EH (cell line): Measurements from ENCODE around the gene RUNX1.

Experiments
- DNase-seq: peaks from one replicate; pipeline ENCODE4 v3.0.0-alpha.2; 2015; ENCODE audit warnings: low read depth

RUNX1 gene

GRCh38 chr21:35036465-35037383 lies 12.4 kb downstream of the RUNX1 start:
- DNase-seq: no peak

GRCh38 chr21:35035581-35035980 lies 13.5 kb downstream of the RUNX1 start:
- DNase-seq: no peak

- no peak for DNase-seq
Measured at GRCh38 chr21:35035116-35035515, 14.0 kb downstream of the RUNX1 start.

DNA sequence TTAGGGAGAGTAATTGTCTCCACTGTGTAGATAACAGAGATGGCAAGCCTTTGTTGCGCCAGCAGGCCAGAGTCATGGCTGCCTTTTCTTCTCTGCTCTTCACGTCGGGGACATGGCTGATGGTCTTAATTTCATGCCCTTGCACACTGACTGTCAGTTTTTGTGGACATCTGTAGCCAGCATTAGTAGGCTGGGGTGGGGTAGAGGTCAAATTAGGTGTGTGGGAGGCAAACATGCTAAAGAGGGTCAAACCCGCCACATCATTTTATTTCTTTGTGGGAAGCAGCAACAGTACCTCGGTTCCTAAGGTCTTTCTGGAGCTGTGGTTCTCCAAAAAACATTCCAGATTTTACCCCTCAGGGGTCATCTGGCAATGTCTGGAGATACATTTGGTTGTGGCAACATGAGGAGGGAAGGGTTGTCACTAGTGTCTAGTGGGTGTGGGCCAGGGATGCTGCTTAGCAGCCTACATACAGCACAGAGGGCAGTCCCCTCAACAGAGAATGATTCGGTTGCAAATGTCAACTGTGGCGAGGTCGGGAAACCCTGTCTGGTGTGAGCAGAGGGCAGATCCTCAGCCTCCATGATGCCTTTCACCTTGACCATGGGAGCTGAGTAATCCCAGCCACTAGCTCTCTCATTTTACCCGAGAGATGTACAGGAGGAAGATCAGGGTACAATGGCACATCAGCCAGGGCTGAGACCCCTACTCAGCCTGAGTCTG lies 14.7 kb downstream of the RUNX1 start:
- DNase-seq: no peak

- DNase-seq: no peak
Measured at GRCh38 chr21:35032474-35033263, 16.4 kb downstream of the RUNX1 start.

GRCh38 chr21:35028451-35028978 lies 20.6 kb downstream of the RUNX1 start:
- no peak for DNase-seq

- peak; percentile 49 for DNase-seq
Measured at GRCh38 chr21:35027563-35028450, 21.3 kb downstream of the RUNX1 start.

DNA sequence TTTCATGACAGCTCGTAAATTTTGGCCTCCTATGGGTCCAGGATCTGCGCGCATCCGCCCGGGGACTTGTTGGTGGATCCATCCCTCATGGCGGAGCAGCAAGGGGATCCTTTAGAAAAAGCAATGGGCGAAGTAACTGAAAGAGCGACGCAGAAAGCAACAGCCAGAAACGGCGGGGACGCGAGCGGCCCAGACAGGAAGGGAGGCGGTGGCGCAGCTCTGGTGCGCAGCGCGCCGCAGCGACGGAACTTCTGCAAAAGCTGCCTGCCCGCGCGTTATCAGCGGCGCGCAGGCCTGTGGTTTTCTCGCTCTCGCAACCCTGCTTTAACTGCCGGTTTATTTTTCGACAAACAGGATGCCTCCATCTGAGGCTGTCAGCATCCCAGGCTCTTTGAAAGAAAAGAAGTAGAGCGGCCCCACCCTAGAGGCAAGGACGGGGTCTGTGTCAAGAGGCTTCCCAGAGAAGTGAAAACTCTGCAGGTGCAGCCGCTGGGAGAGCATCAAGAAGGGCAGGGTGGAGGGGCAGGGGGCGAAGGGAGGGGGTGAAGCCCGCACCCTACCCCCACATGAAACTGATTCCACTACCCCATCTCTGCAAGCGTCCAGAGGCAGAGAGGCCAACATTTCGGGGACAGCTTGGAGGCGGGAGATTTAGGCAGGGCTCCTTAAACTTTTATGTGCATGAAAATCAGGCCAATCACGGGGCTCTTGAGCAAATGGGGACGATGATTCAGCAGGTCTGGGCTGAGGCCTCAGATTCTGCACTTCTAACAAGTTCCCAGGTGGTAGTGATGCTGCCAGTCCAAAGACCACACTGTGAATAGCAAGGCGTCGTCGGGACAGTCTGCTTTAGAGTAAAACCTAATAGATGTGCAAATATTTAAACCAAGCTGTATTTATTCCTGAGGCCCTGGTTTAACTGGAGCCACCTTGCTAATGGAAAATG lies 22.2 kb downstream of the RUNX1 start:
- DNase-seq: peak; percentile 40

- no peak for DNase-seq
Measured at GRCh38 chr21:35026153-35026500, 23.0 kb downstream of the RUNX1 start.

DNA sequence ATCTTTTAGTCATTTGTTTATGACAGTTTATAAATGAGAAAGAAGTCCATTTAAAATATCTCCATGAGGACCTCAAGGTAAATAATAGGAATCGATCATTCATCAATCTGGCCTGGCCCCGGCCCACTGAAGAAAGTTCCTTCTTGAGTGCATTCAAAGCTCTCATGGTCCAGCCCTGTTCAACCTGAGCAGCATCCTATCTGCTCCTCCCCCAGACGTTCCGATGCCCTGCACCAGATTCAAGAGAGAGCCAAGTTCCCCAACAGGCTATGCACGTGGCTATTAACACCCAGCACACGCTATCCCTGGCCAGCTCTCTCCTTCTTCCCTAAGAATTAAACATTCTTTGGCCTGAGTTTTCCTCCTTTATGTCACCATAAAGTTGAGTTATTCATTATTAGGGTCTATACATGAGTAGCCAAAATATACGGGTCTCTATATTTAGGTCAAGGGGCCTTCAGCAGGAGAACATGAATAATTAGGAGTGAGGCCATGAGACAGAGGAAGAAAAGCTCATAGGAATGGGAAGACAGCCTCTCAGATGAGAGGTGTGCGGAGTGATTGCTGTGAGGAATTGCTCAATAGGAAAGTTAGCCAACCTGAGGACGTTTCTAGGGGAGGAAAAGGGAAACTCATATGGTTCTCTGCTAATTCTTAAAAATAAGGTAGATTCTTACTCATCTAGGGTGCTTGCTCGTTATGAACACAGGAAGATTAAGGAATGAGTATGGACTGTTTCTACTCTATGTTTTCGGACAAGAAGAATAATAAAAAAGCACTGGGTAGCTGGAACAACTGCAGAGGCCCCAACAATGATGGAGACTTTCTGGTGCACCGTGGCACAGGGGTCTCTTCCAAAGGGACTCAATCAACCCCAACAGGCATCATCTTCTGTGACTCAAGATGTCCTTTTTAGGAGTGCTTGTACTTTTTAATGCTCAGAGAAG lies 23.6 kb downstream of the RUNX1 start:
- DNase-seq: no peak

DNA sequence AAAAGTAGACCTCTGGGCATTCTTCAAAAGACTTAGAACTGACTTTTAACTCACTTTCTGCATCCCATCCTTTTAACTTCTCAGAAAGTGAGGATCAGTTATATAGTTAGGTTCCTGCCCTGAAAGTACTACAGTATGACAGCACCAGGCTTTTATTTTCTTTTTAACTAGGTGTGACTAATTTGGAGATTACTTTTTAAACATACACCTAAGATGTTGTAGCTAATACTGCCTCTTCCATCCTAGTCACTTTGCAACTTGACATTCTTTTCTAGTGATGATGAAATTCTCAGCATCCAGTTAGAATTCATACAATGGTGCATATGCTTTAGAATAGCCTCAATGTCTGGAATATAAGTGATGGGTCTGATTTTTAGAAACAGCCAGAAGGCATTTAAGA lies 24.6 kb downstream of the RUNX1 start:
- DNase-seq: no peak

DNA sequence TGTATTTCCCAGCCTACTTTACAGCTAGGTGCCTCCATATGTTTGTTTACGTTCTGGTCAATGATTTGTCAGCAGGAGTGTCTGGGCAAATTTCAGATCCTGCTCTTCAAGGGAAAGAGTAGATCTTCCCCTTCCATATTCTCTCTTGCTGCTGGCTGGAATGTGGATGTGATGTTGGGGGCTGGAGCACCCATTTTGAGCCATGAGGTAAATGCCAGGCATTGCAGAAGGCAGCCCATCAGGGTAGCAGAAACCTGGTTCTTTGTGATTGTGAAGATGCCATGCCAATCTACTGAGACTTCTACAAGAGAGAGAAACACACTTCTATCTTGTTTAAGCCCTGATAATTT lies 25.1 kb downstream of the RUNX1 start:
- no peak for DNase-seq

- no peak for DNase-seq
Measured at GRCh38 chr21:35023396-35024070, 25.6 kb downstream of the RUNX1 start.

- no peak for DNase-seq
Measured at GRCh38 chr21:35021546-35021945, 27.6 kb downstream of the RUNX1 start.

DNA sequence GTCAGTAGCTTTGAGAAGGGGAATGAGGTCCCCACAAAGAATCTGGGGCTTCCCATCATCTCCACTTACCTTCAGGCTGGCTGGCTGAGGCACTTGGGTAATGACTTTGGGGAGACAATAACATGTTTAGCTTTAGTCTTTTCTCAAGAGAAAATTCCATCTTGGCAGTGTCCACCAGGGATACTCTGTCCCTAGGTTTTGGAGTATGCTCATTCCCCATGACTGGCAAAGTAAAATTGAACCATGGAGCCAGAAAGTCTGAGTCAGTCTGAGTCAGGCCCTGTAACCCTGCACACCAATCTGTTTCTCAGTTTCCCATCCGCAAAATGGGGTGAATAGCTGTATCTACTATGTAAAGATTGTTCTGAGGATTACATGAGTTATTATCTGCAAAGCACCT lies 28.2 kb downstream of the RUNX1 start:
- peak; percentile 64 for DNase-seq

- no peak for DNase-seq
Measured at GRCh38 chr21:35020436-35020835, 28.7 kb downstream of the RUNX1 start.

- DNase-seq: no peak
Measured at GRCh38 chr21:35019631-35020032, 29.5 kb downstream of the RUNX1 start.

DNA sequence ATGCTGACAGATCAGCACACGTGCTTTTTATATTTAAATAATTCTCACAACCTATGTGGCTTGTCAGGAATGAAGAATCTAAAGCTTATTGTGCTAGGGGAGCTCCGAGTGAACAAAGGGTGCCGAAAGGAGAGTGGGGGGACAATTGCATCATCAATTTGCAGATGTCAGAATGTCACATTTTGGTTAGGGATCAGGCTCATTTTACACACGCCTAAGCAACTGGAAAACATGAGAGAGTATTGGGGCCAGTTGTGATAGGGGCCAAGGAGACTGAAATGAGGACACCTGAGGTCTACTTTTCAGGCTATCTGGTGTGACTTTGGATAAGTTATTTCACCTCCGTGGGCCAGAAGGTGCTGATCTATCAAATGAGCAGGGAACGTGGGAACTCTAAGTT lies 31.8 kb downstream of the RUNX1 start:
- no peak for DNase-seq
